HEK293 (cell line): Measurements from ENCODE around the gene ITGA3.

Experiments
- CTCF ChIA-PET: fragments of 350-600 bp; formaldehyde crosslinking; extraction: SDS; loops from one replicate; lab custom pipeline; 2021; ENCODE audit warnings: antibody characterized with exemption; lab: Yijun Ruan, JAX
- POLR2A ChIA-PET: fragments of 300-600 bp; formaldehyde crosslinking; extraction: SDS; loops from one replicate; lab custom pipeline; 2020; ENCODE audit warnings: antibody characterized with exemption, inconsistent platforms; lab: Yijun Ruan, JAX
- H3K27ac ChIP-seq: fragments of 200-500 bp; sonication (Bioruptor generic); 2 replicates; pipeline ENCODE4 v1.5.1; 2014; ENCODE audit warnings: low read depth, low read length, control low read depth, inconsistent platforms; ENCODE audit errors: extremely low read depth
- H3K36me3 ChIP-seq, 2 experiments: fragments of 200-500 bp in 1 of 2; sonication (Bioruptor generic) in 1 of 2; 1 replicate in 1 of 2; 2 replicates in 1 of 2; pipeline ENCODE4 v1.5.1; 2014 to 2017; ENCODE audit warnings: inconsistent platforms in 2 of 2, low read length in 2 of 2; ENCODE audit not compliant: control insufficient read depth in 2 of 2, insufficient read depth in 1 of 2
- H3K4me1 ChIP-seq: fragments of 200-500 bp; sonication (Bioruptor generic); 2 replicates; pipeline ENCODE4 v1.5.1; 2014; ENCODE audit warnings: mild to moderate bottlenecking, low read length, inconsistent platforms; ENCODE audit not compliant: control insufficient read depth, insufficient read depth
- H3K4me3 ChIP-seq: 2 replicates; pipeline ENCODE4 v1.5.1; 2011; ENCODE audit warnings: low read depth, mild to moderate bottlenecking, control low read depth, low read length, moderate library complexity
- H3K9me3 ChIP-seq: fragments of 200-500 bp; sonication (Bioruptor generic); 2 replicates; pipeline ENCODE4 v1.5.1; 2014; ENCODE audit warnings: low read depth, low read length, inconsistent platforms; ENCODE audit not compliant: control insufficient read depth, insufficient read depth
- HOXD13 ChIP-seq: sonication (generic); formaldehyde crosslinking; IDR thresholded peaks from 2 replicates; pipeline ENCODE4 v1.8.0; 2022; ENCODE audit warnings: missing genetic modification reagents, borderline replicate concordance
- OVOL3 ChIP-seq: fragments of 450-650 bp; formaldehyde crosslinking; IDR thresholded peaks from 2 replicates; pipeline ENCODE4 v1.5.1; 2016; ENCODE audit warnings: missing biosample characterization, missing genetic modification characterization
- SP7 ChIP-seq: fragments of 450-650 bp; formaldehyde crosslinking; IDR thresholded peaks from 2 replicates; pipeline ENCODE4 v1.5.1; 2016; ENCODE audit warnings: missing biosample characterization, missing genetic modification characterization
- YY1 ChIP-seq: fragments of 450-650 bp; formaldehyde crosslinking; IDR thresholded peaks from 2 replicates; pipeline ENCODE4 v1.5.1; 2018; ENCODE audit warnings: missing biosample characterization, missing genetic modification characterization
- ZNF132 ChIP-seq: fragments of 450-650 bp; formaldehyde crosslinking; IDR thresholded peaks from 2 replicates; pipeline ENCODE4 v1.5.1; 2017; ENCODE audit warnings: missing biosample characterization, missing genetic modification characterization, borderline replicate concordance
- ZNF184 ChIP-seq: fragments of 450-650 bp; IDR thresholded peaks from 2 replicates; pipeline ENCODE4 v1.5.1; 2018; ENCODE audit warnings: missing biosample characterization, mild to moderate bottlenecking, missing genetic modification characterization
- ZNF2 ChIP-seq: fragments of 450-650 bp; formaldehyde crosslinking; IDR thresholded peaks from 2 replicates; pipeline ENCODE4 v1.5.1; 2016; ENCODE audit warnings: missing biosample characterization, missing genetic modification characterization
- ZNF214 ChIP-seq: fragments of 450-650 bp; formaldehyde crosslinking; IDR thresholded peaks from 2 replicates; pipeline ENCODE4 v1.5.1; 2017; ENCODE audit warnings: missing biosample characterization, mild to moderate bottlenecking, missing genetic modification characterization, borderline replicate concordance
- ZNF223 ChIP-seq: fragments of 450-650 bp; formaldehyde crosslinking; IDR thresholded peaks from 2 replicates; pipeline ENCODE4 v1.5.1; 2016; ENCODE audit warnings: missing biosample characterization, missing genetic modification characterization
- ZNF311 ChIP-seq: fragments of 450-650 bp; formaldehyde crosslinking; IDR thresholded peaks from 2 replicates; pipeline ENCODE4 v1.5.1; 2017; ENCODE audit warnings: missing biosample characterization, missing genetic modification characterization, borderline replicate concordance
- ZNF473 ChIP-seq: fragments of 450-650 bp; formaldehyde crosslinking; IDR thresholded peaks from 2 replicates; pipeline ENCODE4 v1.5.1; 2017; ENCODE audit warnings: missing biosample characterization, missing genetic modification characterization
- ZNF560 ChIP-seq: fragments of 450-650 bp; formaldehyde crosslinking; IDR thresholded peaks from 2 replicates; pipeline ENCODE4 v1.5.1; 2017; ENCODE audit warnings: missing biosample characterization, missing genetic modification characterization, borderline replicate concordance
- ZNF600 ChIP-seq: fragments of 450-650 bp; formaldehyde crosslinking; IDR thresholded peaks from 2 replicates; pipeline ENCODE4 v1.5.1; 2016; ENCODE audit warnings: missing biosample characterization, missing genetic modification characterization
- ZNF610 ChIP-seq: fragments of 450-650 bp; formaldehyde crosslinking; IDR thresholded peaks from 2 replicates; pipeline ENCODE4 v1.5.1; 2016; ENCODE audit warnings: missing biosample characterization, missing genetic modification characterization, borderline replicate concordance
- ZNF654 ChIP-seq: fragments of 450-650 bp; formaldehyde crosslinking; IDR thresholded peaks from 2 replicates; pipeline ENCODE4 v1.5.1; 2016; ENCODE audit warnings: low read depth, missing biosample characterization, missing genetic modification characterization
- ZNF658 ChIP-seq: fragments of 450-650 bp; formaldehyde crosslinking; IDR thresholded peaks from 2 replicates; pipeline ENCODE4; 2016; ENCODE audit warnings: missing biosample characterization, missing genetic modification characterization
- ZNF792 ChIP-seq: fragments of 450-650 bp; formaldehyde crosslinking; IDR thresholded peaks from 2 replicates; pipeline ENCODE4 v1.5.1; 2016; ENCODE audit warnings: missing biosample characterization, missing genetic modification characterization
- TF ChIP-seq, protein P1 (sequence below): fragments of 450-650 bp; formaldehyde crosslinking; IDR thresholded peaks from 2 replicates; pipeline ENCODE4 v1.5.1; 2016; ENCODE audit warnings: missing biosample characterization, missing genetic modification characterization
- TF ChIP-seq, protein P2 (sequence below): fragments of 450-650 bp; formaldehyde crosslinking; IDR thresholded peaks from 2 replicates; pipeline ENCODE4 v1.5.1; 2016; ENCODE audit warnings: missing biosample characterization, missing genetic modification characterization
- TF ChIP-seq, protein P3 (sequence below): fragments of 450-650 bp; formaldehyde crosslinking; IDR thresholded peaks from 2 replicates; pipeline ENCODE4 v1.5.1; 2016; ENCODE audit warnings: missing biosample characterization, missing genetic modification characterization
- TF ChIP-seq, protein P4 (sequence below): fragments of 450-650 bp; formaldehyde crosslinking; IDR thresholded peaks from 2 replicates; pipeline ENCODE4 v1.5.1; 2016; ENCODE audit warnings: missing biosample characterization, missing genetic modification characterization

Gene ITGA3

DNA sequence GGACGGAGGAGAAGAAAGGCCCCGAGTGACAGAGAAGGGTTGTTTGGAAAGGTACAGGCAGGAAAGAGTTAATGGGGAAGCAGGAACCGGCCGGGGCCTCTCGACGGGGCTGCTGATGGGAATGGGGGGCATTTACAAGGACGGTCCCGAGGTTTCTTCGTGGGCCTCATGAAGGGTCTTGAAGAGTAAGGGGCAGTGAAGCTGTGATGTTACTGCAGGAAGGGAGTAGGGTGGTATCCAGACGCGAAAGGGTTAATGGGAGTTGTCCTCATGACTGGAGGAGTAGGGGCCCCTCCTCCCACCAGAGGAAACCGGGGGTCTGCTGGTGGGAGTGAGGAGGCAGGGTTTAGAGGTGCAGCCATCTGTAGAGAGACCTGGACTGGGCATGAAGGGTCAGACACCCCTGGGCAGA is 39.7 kb downstream of the ITGA3 start (continued):
- TF ChIP-seq, protein P1, sequence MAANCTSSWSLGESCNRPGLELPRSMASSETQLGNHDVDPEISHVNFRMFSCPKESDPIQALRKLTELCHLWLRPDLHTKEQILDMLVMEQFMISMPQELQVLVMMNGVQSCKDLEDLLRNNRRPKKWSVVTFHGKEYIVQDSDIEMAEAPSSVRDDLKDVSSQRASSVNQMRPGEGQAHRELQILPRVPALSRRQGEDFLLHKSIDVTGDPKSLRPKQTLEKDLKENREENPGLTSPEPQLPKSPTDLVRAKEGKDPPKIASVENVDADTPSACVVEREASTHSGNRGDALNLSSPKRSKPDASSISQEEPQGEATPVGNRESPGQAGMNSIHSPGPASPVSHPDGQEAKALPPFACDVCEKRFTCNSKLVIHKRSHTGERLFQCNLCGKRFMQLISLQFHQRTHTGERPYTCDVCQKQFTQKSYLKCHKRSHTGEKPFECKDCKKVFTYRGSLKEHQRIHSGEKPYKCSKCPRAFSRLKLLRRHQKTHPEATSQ (tag by site-specific recombination), result no peak
- TF ChIP-seq ZNF184 (tag by site-specific recombination) (no peak), ZNF132 (no peak), SP7 (tag by site-specific recombination) (no peak), ZNF560 (no peak), YY1 (tag by site-specific recombination) (no peak), ZNF223 (tag by site-specific recombination) (0 out of 2 replicates have a peak, but pooled peaks have one; percentile 40), ZNF473 (tag by site-specific recombination) (no peak), ZNF658 (tag by site-specific recombination) (no peak), ZNF654 (tag by site-specific recombination) (no peak), ZNF214 (no peak), ZNF610 (tag by site-specific recombination) (no peak), OVOL3 (tag by site-specific recombination) (no peak), ZNF2 (0 out of 2 replicates have a peak, but pooled peaks have one; percentile 15), ZNF792 (tag by site-specific recombination) (no peak), HOXD13 (CRISPR knock-in tag) (no peak)
- TF ChIP-seq, protein P2, sequence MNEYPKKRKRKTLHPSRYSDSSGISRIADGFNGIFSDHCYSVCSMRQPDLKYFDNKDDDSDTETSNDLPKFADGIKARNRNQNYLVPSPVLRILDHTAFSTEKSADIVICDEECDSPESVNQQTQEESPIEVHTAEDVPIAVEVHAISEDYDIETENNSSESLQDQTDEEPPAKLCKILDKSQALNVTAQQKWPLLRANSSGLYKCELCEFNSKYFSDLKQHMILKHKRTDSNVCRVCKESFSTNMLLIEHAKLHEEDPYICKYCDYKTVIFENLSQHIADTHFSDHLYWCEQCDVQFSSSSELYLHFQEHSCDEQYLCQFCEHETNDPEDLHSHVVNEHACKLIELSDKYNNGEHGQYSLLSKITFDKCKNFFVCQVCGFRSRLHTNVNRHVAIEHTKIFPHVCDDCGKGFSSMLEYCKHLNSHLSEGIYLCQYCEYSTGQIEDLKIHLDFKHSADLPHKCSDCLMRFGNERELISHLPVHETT, result no peak
- TF ChIP-seq, protein P3, sequence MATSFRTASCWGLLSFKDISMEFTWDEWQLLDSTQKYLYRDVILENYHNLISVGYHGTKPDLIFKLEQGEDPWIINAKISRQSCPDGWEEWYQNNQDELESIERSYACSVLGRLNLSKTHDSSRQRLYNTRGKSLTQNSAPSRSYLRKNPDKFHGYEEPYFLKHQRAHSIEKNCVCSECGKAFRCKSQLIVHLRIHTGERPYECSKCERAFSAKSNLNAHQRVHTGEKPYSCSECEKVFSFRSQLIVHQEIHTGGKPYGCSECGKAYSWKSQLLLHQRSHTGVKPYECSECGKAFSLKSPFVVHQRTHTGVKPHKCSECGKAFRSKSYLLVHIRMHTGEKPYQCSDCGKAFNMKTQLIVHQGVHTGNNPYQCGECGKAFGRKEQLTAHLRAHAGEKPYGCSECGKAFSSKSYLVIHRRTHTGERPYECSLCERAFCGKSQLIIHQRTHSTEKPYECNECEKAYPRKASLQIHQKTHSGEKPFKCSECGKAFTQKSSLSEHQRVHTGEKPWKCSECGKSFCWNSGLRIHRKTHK, result no peak
- TF ChIP-seq, protein P4, sequence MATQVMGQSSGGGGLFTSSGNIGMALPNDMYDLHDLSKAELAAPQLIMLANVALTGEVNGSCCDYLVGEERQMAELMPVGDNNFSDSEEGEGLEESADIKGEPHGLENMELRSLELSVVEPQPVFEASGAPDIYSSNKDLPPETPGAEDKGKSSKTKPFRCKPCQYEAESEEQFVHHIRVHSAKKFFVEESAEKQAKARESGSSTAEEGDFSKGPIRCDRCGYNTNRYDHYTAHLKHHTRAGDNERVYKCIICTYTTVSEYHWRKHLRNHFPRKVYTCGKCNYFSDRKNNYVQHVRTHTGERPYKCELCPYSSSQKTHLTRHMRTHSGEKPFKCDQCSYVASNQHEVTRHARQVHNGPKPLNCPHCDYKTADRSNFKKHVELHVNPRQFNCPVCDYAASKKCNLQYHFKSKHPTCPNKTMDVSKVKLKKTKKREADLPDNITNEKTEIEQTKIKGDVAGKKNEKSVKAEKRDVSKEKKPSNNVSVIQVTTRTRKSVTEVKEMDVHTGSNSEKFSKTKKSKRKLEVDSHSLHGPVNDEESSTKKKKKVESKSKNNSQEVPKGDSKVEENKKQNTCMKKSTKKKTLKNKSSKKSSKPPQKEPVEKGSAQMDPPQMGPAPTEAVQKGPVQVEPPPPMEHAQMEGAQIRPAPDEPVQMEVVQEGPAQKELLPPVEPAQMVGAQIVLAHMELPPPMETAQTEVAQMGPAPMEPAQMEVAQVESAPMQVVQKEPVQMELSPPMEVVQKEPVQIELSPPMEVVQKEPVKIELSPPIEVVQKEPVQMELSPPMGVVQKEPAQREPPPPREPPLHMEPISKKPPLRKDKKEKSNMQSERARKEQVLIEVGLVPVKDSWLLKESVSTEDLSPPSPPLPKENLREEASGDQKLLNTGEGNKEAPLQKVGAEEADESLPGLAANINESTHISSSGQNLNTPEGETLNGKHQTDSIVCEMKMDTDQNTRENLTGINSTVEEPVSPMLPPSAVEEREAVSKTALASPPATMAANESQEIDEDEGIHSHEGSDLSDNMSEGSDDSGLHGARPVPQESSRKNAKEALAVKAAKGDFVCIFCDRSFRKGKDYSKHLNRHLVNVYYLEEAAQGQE (tag by site-specific recombination), result no peak

DNA sequence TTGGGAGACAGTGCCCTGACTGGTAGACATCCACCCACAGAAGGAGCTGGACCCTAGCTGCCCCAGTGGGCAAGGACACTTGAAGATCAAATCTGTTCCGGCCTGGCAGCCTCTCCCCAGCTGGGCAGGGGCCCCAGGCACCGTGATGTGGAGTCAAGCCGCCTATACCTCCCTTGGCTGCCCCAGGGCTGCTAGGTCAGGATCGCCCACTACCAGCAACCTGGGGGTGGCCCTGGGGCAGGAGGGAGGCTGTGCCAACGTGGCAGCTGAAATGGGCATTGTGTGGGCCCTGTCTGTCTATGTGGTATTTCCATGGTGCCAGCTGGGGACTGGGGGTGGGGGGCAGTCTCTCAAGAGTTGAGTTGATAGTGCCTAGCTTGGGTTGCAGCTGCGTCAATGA is 40.2 kb downstream of the ITGA3 start:
- peak; percentile 22; the same call in 1 of the 2 replicates for TF ChIP-seq ZNF600 (tag by site-specific recombination)
- TF ChIP-seq ZNF311 (tag by site-specific recombination), result no peak
- H3K4me1 ChIP-seq, result peaks cover 7% of the 10 kb centered on the region
- H3K9me3 ChIP-seq, result no peaks in the 10 kb centered on the region
- H3K36me3 ChIP-seq, result peaks cover 0 to 38% of the 10 kb centered on the region in 2 experiments; a peak in 1 of 3 replicates
- CTCF ChIA-PET, result interaction anchor here (0.7 to 3.7 kb wide), 5 partner anchors 9 to 201 kb away, joined by 3 to 17 read pairs (median 6); partner anchors contain the start of gene ITGA3
- peak overlapping the region; percentile 45; the same call in 1 of the 2 replicates for H3K27ac ChIP-seq
- POLR2A ChIA-PET, result interaction anchor here (1.5 kb wide), 1 partner anchor 16 kb away, joined by 4 read pairs; no protein-coding TSS in a partner anchor
- H3K4me3 ChIP-seq, result peak overlapping the region; percentile 85
